Measurements from ENCODE around the gene PHF24.

PHF24 gene

GRCh38 chr9:34984049-34984448 is 26.0 kb downstream of the PHF24 start:
- peak; percentile 16 for DNase-seq

GRCh38 chr9:34985311-34985899 is 27.3 kb downstream of the PHF24 start:
- DNase-seq, result peak; percentile 61

- DNase-seq, result peak; percentile 59
These were observed 28.5 kb downstream of the PHF24 start for GRCh38 chr9:34986540-34987047.

- DNase-seq, result peak; percentile 16
These were observed 29.2 kb downstream of the PHF24 start for GRCh38 chr9:34987160-34987901.

GRCh38 chr9:34988218-34989002 is 30.3 kb downstream of the PHF24 start:
- peak; percentile 45 for DNase-seq

- peak; percentile 98 for DNase-seq
These were observed 31.2 kb downstream of the PHF24 start, which contains the start of gene DNAJB5 for GRCh38 chr9:34989003-34989945. Gene DNAJB5 (plus strand): TSS chr9:34989745. CDS start chr9:34990631, 886 bp downstream.

GRCh38 chr9:34989946-34990635 is 32.0 kb downstream of the PHF24 start:
- DNase-seq, result peak; percentile 24

- DNase-seq, result no peak
These were observed 33.0 kb downstream of the PHF24 start for GRCh38 chr9:34990908-34991606.

- DNase-seq, result peak; percentile 54
These were observed 33.7 kb downstream of the PHF24 start for GRCh38 chr9:34991607-34992375.

- DNase-seq, result peak; percentile 78
These were observed 34.4 kb downstream of the PHF24 start for GRCh38 chr9:34992376-34992951.

GRCh38 chr9:34993502-34994259 is 35.6 kb downstream of the PHF24 start:
- peak; percentile 10 for DNase-seq

GRCh38 chr9:34994260-34994899 is 36.3 kb downstream of the PHF24 start:
- DNase-seq, result no peak

- no peak for DNase-seq
These were observed 37.0 kb downstream of the PHF24 start for GRCh38 chr9:34994900-34995669.

GRCh38 chr9:34995670-34996060 is 37.6 kb downstream of the PHF24 start:
- no peak for DNase-seq

- no peak for DNase-seq
These were observed 38.3 kb downstream of the PHF24 start for GRCh38 chr9:34996181-34996904.

- DNase-seq, result no peak
These were observed 38.8 kb downstream of the PHF24 start for GRCh38 chr9:34996905-34997279.

- DNase-seq, result no peak
These were observed 39.3 kb downstream of the PHF24 start for GRCh38 chr9:34997379-34997781.
